ENCODE data around the gene NRGN.

Gene NRGN

DNA sequence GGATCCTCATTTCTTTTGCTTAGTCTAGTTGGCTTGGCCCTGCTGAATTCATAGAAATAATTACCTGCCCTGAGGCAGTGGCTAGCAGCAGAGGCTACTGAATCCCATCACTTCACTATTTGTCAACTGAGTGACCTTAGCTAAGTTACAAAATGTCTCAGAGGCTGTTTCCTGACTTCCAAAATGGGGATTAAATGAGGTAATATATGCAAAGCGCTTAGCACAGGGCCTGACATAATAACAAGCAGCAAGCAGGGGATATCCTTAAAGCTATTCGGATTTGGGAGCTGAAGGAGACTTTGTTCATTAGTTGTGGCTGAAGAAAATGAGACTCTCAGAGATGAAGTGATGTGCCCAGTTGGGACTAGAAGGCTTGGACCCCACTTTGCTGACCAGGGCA, 2.8 kb downstream of the NRGN start:
- no peak for DNase-seq

DNA sequence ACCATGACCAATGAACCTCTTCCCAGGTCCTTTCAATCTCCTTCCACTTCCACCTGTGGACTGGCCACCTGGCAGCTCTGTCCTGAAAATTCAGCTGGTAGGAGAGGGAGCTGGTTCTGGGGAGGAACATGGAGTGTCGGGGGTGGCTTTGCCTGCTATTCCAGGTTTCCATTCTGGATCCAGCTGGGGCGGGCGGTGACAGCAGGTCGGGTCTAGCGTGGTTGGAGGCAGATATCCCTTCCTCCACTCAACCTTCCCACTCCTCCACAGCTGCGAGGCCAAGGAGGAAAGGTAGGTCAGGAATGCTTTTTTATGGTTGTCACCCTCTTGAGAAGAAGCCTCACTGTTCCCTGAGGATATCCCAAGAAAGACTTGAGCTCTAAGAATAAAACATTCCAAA, 3.3 kb downstream of the NRGN start:
- DNase-seq, result no peak

DNA sequence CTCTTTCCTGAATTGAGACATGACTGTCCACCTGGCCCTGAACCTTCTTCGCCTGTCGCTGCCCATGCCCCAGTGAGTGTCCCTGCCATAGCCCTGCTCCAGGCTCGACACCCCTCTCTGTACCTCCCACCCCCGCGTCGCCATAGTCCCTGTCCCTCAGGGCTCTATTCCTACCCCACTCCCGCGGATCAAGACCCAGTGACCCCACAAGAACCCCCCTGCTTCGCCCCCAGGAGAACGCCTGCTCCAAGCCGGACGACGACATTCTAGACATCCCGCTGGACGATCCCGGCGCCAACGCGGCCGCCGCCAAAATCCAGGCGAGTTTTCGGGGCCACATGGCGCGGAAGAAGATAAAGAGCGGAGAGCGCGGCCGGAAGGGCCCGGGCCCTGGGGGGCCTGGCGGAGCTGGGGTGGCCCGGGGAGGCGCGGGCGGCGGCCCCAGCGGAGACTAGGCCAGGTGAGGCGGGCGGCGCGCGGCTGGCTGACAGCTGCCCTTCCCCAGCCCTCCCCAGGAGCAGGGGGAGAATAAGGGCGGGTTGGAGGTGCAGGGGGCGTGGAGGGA, 5.6 kb downstream of the NRGN start:
- DNase-seq, result no peak

DNA sequence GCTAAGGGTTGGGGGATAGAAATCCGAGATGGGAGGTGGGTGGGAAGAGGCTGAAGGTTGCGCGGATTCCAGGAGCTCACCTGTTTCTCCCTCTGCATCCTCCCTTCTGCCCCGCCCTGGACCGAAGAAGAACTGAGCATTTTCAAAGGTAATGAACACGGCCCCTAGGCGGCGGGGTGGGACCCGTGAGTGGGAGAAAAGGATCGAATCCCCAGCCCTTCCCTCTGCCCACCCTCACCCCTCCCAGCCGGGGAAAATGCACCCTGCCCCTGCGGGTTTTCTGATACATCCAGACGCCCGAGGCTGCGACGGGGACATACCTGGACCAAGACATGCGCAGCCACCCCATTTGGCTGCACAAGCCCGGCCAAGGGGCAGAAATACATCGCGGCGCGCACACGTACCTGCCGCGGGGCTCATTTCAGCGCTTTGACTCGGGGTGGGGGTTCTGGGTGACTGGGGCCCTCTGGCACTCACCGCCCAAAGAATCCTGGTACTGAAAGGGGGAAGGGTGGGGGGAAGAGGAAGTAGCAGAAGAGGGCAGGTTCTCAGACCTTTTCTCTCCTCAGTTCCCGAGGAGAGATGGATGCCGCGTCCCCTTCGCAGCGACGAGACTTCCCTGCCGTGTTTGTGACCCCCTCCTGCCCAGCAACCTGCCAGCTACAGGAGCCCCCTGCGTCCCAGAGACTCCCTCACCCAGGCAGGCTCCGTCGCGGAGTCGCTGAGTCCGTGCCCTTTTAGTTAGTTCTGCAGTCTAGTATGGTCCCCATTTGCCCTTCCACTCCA, 6.3 kb downstream of the NRGN start:
- no peak for DNase-seq

DNA sequence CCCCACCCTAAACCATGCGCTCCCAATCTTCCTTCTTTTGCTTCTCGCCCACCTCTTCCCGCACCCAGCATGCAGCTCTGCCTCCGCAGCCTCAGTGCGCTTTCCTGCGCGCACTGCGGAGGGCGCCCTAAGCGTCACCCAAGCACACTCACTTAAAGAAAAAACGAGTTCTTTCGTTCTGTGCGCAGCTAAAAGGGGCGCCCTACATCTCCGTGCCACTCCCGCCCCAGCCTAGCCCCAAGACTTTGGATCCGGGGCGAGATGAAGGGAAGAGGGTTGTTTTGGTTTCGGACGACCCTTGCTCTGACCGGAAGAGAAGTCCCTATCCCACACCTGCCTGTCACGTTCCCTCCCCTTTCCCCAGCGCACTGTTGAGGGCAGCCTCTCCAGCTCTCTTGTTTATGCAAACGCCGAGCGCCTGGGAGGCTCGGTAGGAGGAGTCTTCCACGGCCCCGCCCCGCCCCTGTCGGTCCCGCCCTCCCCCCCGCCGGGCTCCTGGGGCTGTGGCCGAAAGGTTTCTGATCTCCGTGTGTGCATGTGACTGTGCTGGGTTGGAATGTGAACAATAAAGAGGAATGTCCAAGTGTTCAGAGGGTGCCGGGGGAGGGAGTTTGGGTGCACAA, 7.0 kb downstream of the NRGN start:
- DNase-seq, result peak; percentile 2

DNA sequence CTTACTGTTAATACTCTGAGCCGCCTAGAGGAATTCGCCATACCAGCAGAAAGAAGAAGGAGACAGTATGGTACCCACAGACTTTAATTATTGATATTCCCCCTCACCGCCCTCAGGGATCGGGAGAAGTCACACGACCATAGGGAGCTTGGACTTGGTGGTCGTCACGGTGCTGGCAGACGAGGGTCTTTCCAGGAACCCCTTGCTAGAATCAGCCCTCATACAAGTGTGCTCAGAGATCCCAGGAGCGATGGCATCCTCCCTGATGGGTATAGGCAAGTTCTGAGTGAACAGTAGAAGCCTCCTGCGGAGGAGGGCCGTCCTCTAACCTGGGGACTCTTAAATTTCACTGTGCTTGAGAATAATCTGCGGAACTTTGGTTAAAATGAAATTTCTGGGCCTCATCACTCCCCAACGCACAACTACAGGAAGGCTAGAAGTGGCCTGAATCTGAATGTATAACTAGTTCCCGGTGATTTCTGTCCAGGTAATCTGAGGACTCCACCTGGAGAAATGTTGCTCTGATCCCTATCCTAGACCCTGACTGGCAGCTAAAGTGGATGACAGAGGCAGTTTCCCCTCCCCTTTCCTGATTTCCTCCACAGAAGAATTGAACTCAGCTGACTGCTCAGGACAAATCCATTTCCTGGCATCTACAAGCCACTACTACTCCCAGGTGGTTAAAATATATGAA, 7.8 kb downstream of the NRGN start:
- DNase-seq, result no peak

DNA sequence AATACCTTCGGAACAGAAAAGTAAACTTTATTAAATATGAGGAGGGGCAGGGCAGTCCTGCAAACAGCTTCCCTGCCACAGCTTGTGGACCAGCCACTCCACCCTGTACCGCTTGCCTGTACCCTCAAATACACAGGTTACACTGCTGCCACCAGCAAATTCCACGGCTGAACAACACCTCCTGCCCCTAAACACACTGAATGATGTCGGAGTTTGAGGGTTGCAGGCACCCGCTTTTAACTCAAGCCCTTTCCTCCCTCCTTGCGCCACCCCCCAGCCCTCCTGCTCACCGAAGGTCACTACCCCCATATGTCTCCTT, 8.3 kb downstream of the NRGN start:
- DNase-seq, result no peak

DNA sequence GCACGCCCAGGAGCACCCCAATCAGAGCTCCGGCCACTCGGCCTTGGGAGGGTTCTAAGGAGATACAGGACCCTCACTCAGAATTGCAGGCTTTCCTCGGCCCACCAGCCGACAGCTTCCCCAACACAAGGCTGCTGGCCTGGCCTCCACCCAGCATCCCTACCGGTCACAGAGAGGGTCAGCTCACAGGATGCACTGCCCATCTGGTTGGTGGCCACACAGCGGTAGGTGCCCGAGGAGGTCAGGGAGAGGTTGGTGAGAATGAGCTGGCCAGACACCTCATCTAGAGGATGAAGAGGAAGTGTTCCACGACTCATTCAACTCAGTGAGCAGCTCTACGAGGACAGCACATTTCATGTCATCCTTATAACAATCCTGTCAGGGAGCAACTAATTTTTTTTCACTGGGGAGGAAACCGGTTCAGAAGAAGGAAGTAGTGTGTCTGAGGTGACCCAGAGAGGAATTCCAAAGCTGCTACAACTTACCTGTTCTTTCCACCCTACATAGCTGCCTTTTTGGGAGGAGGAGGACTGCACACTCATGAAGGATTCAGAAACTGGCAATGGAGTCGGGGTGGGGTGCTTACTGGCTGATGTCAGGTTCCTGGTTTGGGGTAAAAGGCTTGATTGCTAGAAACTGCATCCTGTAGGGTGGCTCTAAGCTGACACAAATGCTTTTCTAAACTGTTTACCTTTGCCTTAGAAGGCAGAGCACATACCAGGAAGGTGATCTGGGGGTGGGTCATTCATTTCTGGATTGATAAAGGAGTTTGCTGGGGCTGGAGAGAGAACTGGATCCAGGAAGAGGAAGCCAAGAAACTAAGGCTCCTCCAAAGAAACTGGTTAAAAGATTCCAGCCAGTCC, 9.0 kb downstream of the NRGN start:
- no peak for DNase-seq

DNA sequence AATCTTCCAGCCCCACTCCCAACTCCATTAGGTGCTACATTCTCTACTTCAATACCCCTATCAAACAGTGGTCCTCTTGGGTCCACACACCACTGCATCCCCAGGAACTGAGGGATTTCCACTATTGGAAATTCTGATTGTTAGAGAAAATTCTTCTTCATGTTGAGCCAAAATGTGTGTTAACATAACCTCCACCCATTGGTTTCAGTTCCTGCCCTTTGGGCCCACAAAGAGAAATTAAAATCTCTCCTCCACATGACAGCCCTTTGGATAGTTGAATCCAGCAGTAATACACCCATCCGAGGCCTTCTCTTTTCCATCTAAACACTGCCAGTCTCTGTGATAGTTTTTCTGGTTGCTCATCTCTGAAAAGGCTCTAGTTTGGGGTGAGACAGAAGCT, 10.2 kb downstream of the NRGN start:
- DNase-seq, result no peak

DNA sequence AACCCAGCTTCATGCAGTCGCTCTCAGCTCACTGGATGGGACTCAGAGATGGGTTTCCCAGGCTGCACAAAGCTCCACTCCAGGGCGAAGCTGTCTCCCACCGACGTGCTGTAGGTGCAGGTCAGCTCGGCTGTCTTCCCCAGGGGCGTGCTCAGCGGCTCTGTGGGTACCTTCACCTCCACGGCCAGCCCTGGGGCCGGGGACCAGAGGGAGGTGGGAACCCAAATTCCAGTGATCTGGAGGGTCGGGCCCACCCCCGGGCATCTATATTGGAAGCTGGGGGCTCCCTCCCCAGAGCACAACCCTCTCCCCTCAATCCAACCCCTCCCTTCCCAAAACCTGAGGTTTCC, 11.6 kb downstream of the NRGN start:
- DNase-seq, result no peak

DNA sequence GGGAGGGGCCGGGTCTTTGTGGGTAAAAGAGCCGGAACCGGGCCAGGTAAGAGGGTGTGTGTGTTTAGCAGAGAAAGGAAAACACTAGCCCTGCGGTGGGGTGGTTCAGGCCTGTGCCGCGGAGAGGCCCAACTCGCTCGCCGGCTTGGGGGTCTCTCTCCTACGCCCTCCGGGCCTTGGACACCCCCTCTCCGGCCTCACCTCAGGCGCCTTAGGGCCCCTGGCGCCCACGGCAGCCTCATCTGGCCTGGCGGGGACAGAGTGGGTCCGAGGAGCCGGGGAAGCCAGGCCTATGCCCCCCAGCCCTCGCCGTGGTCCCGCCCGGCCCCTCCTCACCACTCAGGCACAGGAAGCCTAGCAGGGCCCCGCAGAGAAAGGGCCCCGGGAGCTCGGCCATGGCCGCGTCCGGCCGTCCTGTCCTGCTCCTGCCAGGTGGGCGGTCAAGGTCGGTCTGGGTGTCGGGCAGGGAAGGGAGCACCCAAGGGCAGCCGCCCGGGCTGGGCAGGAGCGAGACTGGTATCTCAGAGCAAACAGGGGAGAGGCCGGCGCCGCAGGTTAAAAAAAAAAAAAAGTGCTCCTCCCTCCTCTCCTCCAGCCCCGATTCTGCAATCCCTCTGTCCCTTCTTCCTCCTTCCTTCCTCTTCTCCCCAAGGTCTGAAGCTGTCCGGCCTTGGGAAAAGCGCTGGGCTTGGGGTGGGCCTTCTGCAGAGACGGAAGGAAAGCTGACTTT, 12.2 kb downstream of the NRGN start, which contains the start of gene VSIG2:
VSIG2 (minus strand) TSS at position 515 of the 730 bp plus-strand sequence; CDS start at position 397, 118 bp downstream.
- DNase-seq, result no peak

DNA sequence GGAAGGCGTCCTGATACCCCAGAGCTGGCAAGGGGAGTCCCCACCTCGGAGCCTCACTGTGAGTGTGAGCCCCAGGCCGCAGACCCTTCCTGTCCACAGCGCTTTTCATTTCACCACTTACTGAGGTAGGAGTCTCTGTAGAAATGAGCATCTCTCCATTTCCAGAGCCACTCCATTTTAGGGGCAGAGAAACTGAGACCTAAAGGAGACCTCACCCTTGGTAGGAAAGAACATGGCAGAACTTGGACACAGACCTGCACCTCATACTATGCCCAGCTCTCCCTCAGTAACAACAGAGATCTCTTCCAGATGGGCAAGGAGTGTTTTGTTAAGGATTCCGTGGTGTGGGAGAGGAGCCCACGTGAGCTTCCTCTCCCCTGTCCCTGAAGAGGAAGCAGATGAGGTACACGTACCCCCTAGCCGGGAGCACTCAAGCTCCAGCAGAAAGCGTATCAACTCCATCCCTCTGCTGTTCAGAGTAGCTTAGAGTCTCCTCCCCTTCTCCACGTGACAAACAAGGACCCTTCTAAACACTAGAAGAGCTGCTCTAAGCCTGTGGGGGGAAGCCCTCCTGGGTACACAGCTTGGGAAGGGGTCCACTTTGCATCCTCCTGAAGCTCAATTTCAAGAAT, 12.8 kb downstream of the NRGN start:
- DNase-seq, result no peak

DNA sequence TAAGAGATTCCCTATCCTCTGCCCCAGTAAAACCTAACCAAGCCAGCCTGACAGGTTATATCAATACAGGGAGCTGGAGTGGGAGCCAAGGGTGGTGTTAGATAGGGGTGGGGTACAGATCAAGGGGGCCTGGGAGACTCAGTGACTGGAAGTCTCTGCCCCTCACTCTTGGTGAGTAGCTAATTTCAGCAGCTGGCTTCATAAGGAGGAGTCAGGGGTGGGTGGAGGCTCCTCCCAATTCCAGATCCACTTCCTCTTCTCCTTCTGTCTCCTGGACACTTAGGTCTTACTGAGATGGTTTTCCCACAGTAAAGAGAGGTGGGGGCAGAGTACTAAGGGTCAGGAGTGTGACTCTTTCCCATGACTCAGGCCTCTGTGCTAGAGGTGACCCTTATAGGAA, 13.5 kb downstream of the NRGN start:
- no peak for DNase-seq

DNA sequence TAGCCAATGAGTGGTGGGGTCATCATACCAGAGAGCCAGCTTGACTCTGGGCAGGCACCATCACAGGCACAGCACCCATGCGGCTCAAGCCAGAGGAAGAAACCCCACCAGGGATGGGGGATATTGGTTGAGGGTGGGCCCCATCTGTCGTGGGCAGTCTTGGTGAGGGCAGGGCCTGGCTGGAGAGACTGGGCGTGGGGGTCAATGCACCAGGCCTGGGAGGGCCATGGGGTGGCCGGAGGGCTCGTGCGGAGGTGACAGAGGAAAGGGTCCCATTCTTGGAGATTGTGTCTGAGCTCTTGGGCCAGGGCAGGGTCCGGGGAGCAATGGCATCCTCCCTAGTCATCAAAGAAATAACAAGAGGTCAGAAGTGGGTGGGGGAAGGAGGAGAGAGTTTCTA, 13.9 kb downstream of the NRGN start:
- no peak for DNase-seq

DNA sequence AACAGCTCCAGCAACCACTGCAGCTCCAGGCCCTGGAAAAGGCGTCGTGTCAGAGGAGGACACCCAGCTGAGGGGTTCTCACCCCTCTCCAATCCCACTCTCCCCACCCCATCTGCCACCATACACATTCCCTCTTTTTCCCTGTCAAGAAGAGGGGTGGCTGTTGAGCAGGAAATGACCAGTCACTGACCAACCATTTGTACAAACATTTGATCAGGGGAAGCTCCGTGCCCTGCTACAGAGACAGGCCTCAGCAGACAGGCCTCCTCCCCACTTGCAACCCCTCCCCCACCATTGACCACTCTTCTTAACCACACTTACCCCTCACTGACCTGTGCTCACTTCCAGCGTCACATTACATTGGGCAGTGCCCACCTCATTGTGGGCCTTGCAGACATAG, 14.6 kb downstream of the NRGN start:
- no peak for DNase-seq

DNA sequence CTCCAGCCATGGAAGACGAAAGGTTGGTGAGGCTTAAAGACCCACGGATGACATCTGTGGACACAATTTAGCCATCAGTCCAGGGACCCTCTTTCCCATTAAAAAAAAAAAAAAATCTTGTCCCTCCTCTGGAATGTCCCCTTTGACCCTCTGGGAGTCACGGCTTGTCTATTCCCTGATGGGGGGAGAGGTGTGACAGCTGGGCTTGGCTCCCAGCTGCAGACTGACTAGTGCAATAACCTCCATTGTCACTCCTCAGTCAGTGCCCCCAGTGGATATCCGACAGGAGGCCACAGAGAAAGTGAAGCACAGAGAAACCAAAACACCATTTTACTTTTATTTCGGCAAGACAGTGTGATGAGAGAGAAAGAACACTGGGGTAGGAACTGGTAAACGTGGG, 15.0 kb downstream of the NRGN start:
- no peak for DNase-seq

DNA sequence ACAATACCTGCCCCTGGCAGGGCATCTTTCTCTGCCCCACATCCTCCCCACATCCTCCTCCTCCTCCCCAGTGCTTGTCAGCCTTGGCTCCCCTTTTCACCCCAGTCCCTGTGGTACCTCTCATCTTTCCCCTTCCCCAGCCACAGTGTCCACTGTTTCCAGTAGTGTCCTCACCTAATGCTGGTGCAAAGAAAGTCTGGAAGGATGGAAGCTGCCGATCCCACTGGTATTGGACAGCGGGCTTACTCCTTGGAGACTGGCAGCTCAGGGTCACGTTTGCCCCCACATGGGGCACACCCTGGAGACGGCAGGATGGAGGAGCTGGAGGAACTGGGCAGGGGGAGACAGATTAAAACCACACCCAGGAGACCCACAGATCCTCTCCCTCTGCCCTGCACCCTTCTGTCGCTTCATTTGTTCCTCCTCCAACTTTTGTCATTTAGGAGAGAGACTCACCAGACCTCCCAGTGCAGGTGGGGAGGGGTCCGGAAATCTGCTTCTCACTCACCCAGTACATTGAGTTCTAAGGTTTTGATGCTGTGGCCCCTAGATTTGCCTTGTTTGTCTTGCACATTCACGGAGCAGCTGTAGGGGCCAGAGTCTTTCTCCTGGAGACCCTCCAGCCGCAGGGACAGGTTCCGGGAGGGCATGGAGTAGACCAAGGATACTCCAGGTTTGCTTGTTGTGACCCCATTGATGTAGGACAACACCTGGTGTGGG, 16.5 kb downstream of the NRGN start:
- no peak for DNase-seq

DNA sequence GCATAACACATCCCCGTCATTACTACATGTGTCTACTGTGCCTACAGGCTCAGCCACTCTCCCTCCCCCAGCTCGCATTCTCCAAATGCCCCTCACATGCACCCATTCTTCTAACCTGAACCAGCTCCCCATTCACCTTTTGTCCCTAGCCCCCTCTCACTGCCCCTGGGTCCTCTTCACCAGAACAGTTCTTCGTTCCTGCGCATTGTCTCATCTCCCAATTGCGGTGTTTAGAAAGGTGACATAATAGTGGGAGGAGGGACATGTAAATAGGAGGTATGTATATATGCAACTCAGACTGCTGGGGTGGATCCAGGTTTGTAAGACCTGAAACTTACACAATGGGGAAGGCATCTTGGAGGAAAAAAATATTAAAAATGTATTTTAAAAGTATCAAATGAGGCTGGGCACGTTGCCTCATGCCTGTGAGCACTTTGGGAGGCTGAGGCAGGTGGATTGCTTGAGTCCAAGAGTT, 17.0 kb downstream of the NRGN start:
- DNase-seq, result no peak

DNA sequence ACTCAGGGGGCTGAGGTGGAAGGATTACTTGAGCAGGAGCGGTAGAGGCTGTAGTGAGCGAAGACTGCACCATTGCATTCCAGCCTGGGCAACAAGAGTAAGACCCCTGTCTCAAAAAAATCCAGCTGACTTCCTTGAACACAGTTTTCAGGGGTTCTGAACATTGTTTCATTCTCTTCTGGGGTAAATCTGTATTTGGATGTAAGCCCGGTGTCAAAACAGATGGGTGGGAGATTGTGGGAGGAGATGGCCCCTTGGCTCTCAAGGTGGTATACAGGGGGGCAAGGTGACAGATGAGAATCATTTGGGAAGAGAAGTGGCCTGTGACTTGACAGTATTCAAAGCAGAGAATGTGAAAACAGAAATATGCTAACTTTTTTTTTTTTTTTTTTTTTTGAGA, 17.6 kb downstream of the NRGN start:
- no peak for DNase-seq

DNA sequence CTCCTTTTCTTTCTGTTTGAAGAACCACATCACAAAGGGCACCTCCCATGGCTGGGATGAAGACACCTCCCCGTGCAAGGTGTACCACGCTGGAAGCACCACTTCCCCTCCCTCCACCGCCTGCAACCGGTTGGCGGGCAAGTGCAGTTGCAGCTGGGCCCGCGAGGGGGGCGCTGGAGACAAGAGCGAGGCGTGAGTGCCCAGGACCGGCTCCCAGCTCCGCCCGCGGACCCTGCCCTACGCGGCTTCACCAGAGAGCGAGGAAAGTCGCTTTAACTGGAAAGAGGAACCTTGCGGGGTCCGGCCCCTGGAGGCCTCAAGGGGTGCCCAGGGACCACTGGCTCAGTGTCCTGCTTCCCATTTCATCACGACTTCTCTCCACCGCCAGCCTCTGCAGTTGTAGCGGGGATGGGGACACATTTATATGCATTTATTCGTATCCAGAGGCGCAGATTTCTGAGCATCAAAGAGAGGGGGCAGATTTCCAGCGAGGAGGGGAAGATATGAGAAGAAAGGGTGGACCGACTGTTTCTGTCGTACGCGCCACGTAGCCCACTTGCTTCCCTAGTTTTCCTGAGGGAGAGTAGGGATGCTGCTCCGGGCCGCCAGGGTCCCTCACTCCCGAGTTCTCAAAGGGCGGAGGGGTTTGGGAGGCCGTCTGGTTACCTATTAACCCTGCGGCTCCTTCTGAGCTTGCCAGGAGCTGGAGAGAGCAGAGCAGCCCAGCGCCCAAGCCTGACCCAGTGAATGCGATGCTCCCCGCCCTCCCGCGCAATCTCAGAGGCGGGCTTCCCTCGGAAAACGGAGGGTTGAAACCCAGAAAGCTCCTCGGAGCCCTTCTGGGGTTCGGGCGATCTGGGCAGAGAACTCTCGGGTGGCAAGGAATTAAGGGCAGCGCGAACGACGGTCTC, 18.9 kb downstream of the NRGN start:
- DNase-seq, result no peak
